Measurements from ENCODE around the gene STEAP4. TPM values are rescaled to one million over a fixed set of nuclear protein-coding genes. Genes with fewer than 3 reads are reported as not detected.

Gene STEAP4
- total RNA-seq, 1 donor from 2014 or later: 0.09 TPM

- ChIA-PET CTCF (no interaction called here), POLR2A (no interaction called here)
- Mint-ChIP-seq H3K4me3 (no peak overlapping the region), H3K4me1 (no peaks in the 10 kb centered on the region), H3K27ac (no peak overlapping the region), H3K27me3 (peaks cover 4% of the 10 kb centered on the region), H3K9me3 (no peaks in the 10 kb centered on the region), H3K36me3 (ENCODE audit: low read depth) (no peaks in the 10 kb centered on the region)
- no peak for DNase-seq
- intact Hi-C loops (cut with micrococcal nuclease): loop anchor here (5.0 kb wide), 1 partner anchor 1382 kb away; no protein-coding TSS in a partner anchor
- TF ChIP-seq CTCF (IDR thresholded peaks at IDR 0.05): no peak
- ATAC-seq (ENCODE audit: low read depth): no peak
Measured at GRCh38 chr7:88239852-88240251, 66.8 kb downstream of the STEAP4 start.

- no peak for ATAC-seq (ENCODE audit: low read depth)
- DNase-seq: no peak
- H3K4me1 Mint-ChIP-seq: no peaks in the 10 kb centered on the region
- peaks cover 7% of the 10 kb centered on the region for H3K27me3 Mint-ChIP-seq
- H3K4me3 Mint-ChIP-seq: no peak overlapping the region
- H3K27ac Mint-ChIP-seq: no peak overlapping the region
- intact Hi-C loops (cut with micrococcal nuclease): no loop called here
- no peak for TF ChIP-seq CTCF (IDR thresholded peaks at IDR 0.05)
- no peaks in the 10 kb centered on the region for H3K36me3 Mint-ChIP-seq (ENCODE audit: low read depth)
- ChIA-PET CTCF (no interaction called here), POLR2A (no interaction called here)
- peaks cover 3% of the 10 kb centered on the region for H3K9me3 Mint-ChIP-seq
Measured at GRCh38 chr7:88233828-88234227, 72.9 kb downstream of the STEAP4 start.

GRCh38 chr7:88230646-88231045 lies 76.0 kb downstream of the STEAP4 start:
- Mint-ChIP-seq H3K27ac (no peak overlapping the region), H3K9me3 (peaks cover 5% of the 10 kb centered on the region), H3K4me3 (no peak overlapping the region)

GRCh38 chr7:88229302-88229995 lies 77.2 kb downstream of the STEAP4 start:
- intact Hi-C loops (cut with micrococcal nuclease): loop anchor here (10.0 kb wide), 1 partner anchor 1175 kb away; the partner anchor contains the start of gene ELAPOR2
- no peak for TF ChIP-seq CTCF (IDR thresholded peaks at IDR 0.05)
- Mint-ChIP-seq H3K36me3 (ENCODE audit: low read depth) (no peaks in the 10 kb centered on the region), H3K9me3 (peaks cover 5% of the 10 kb centered on the region), H3K4me1 (no peaks in the 10 kb centered on the region), H3K4me3 (no peak overlapping the region), H3K27ac (no peak overlapping the region), H3K27me3 (peaks cover 5% of the 10 kb centered on the region)
- no peak for DNase-seq
- ChIA-PET CTCF (no interaction called here), POLR2A (no interaction called here)
- no peak for ATAC-seq (ENCODE audit: low read depth)

More at GRCh38 chr7:88230646-88231045, 76.0 kb downstream of the STEAP4 start:
- H3K36me3 Mint-ChIP-seq (ENCODE audit: low read depth): no peaks in the 10 kb centered on the region
- no peak for TF ChIP-seq CTCF (IDR thresholded peaks at IDR 0.05)
- ChIA-PET CTCF (no interaction called here), POLR2A (no interaction called here)
- DNase-seq (no peak), ATAC-seq (ENCODE audit: low read depth) (no peak)
- peaks cover 9% of the 10 kb centered on the region for H3K27me3 Mint-ChIP-seq
- intact Hi-C loops (cut with micrococcal nuclease): no loop called here
- no peaks in the 10 kb centered on the region for H3K4me1 Mint-ChIP-seq

GRCh38 chr7:88226886-88227516 lies 79.7 kb downstream of the STEAP4 start:
- Mint-ChIP-seq H3K27me3 (peaks cover 5% of the 10 kb centered on the region), H3K36me3 (ENCODE audit: low read depth) (no peaks in the 10 kb centered on the region), H3K9me3 (peaks cover 5% of the 10 kb centered on the region), H3K4me3 (no peak overlapping the region), H3K4me1 (no peaks in the 10 kb centered on the region), H3K27ac (no peak overlapping the region)
- ChIA-PET POLR2A (no interaction called here), CTCF (no interaction called here)
- ATAC-seq (ENCODE audit: low read depth): no peak
- TF ChIP-seq CTCF (IDR thresholded peaks at IDR 0.05): no peak
- intact Hi-C loops (cut with micrococcal nuclease): loop anchor here (10.0 kb wide), 1 partner anchor 1172 kb away; the partner anchor contains the start of gene ELAPOR2
- no peak for DNase-seq

Measured in activated B cell treated with CpG ODN at 0.5 μM for 24 hours (primary cell).